Subcutaneous adipose tissue (tissue), 4 donors: ENCODE measurements around the gene FBXL13. TPM values are rescaled to one million over a fixed set of nuclear protein-coding genes. Genes with fewer than 3 reads are reported as not detected.

Experiments used
- CTCF ChIP-seq: fragments of 450-650 bp; IDR thresholded peaks from one replicate; pipeline ENCODE4 v1.5.1; 2016; ENCODE audit warnings: low read depth, mild to moderate bottlenecking, control low read depth, antibody characterized with exemption, moderate library complexity
- total RNA-seq, 4 donors: library from RNA; depleted of rRNA; stranded (reverse); fragments of >200 nt; gene quantifications; one replicate each; pipeline ENCODE4 v1.1.0, GENCODE V29; 2016

Gene FBXL13
- total RNA-seq, 4 donors from 2014 or later: 0.88 to 2.4 TPM; not detected in 2

GRCh38 chr7:103025341-103025740 is 49.3 kb downstream of the FBXL13 start:
- TF ChIP-seq CTCF: no peak

- no peak for TF ChIP-seq CTCF
Observed at GRCh38 chr7:103011650-103012049, 62.9 kb downstream of the FBXL13 start.

- no peak for TF ChIP-seq CTCF
Observed at GRCh38 chr7:103010211-103010610, 64.4 kb downstream of the FBXL13 start.

- TF ChIP-seq CTCF: no peak
Observed at GRCh38 chr7:103009466-103010185, 65.0 kb downstream of the FBXL13 start.

GRCh38 chr7:103003004-103003403 is 71.6 kb downstream of the FBXL13 start:
- TF ChIP-seq CTCF: no peak

- TF ChIP-seq CTCF: no peak
Observed at GRCh38 chr7:103001210-103001609, 73.4 kb downstream of the FBXL13 start.

- TF ChIP-seq CTCF: no peak
Observed at GRCh38 chr7:102996957-102997356, 77.6 kb downstream of the FBXL13 start.
